MM.1S (cell line): ENCODE measurements around the gene KDM4C.

Experiments
- EZH2 ChIP-seq: fragments of 300-600 bp; sonication (generic); optimal IDR thresholded peaks from 2 replicates; pipeline ENCODE3; 2017; ENCODE audit warnings: low read depth, mild to moderate bottlenecking, antibody characterized with exemption, low read length, mixed read lengths
- TF ChIP-seq, protein P1 (sequence below): fragments of 300-600 bp; sonication (generic); IDR thresholded peaks from 2 replicates; pipeline ENCODE4 v1.5.1; 2016; ENCODE audit warnings: antibody characterized with exemption, low read length, mixed read lengths

DNA sequence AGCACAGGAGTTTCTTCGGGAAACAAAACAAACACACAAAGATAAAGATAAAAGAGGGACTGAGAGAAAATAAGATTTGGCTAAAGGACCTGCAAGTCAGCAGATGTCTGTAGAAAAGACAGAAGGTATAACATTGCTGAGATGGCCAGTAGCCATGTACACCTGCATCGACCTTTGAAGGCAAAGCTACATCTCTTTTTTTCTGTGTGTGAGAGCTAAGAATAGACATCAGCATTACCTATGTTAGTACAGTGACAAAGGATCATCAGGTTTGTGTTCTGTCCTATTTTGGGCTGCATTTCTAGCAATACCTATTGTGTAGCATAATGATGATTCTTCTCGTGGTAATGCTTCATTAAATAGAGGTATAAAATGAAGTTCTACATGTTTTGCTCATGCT lies 64.9 kb downstream of the KDM4C start:
- TF ChIP-seq, protein P1, sequence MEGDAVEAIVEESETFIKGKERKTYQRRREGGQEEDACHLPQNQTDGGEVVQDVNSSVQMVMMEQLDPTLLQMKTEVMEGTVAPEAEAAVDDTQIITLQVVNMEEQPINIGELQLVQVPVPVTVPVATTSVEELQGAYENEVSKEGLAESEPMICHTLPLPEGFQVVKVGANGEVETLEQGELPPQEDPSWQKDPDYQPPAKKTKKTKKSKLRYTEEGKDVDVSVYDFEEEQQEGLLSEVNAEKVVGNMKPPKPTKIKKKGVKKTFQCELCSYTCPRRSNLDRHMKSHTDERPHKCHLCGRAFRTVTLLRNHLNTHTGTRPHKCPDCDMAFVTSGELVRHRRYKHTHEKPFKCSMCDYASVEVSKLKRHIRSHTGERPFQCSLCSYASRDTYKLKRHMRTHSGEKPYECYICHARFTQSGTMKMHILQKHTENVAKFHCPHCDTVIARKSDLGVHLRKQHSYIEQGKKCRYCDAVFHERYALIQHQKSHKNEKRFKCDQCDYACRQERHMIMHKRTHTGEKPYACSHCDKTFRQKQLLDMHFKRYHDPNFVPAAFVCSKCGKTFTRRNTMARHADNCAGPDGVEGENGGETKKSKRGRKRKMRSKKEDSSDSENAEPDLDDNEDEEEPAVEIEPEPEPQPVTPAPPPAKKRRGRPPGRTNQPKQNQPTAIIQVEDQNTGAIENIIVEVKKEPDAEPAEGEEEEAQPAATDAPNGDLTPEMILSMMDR, result no peak
- no peak for TF ChIP-seq EZH2
